ENCODE results near the gene KCNJ12. TPM values are rescaled to one million over a fixed set of nuclear protein-coding genes. Genes with fewer than 3 reads are reported as not detected.

The KCNJ12 gene
- total and polyA plus RNA-seq, 2 of the 4 experiments (the other 2 are of a cell fraction) = under 0.01 to 0.10 TPM

- DNase-seq = no peak
- in situ Hi-C loops (cut with MboI; ENCODE audit: low sequenced_read_pairs) = no loop called here
- no peak overlapping the region for H4K8ac ChIP-seq (ENCODE audit: low read depth in 2 of 2, low read length in 2 of 2)
Measured at GRCh38 chr17:21370430-21370829, 5.7 kb upstream of the KCNJ12 start.

More at GRCh38 chr17:21370430-21370829, 5.7 kb upstream of the KCNJ12 start:
- ChIA-PET POLR2A (ENCODE audit: unreplicated experiment) (no interaction called here), CTCF (no interaction called here)
- intact Hi-C loops (cut with micrococcal nuclease) (no loop called here), dilution Hi-C loops (cut with HindIII; ENCODE audit: low sequenced_read_pairs, unreplicated experiment) (no loop called here)
- no peak overlapping the region for H2AK5ac ChIP-seq (ENCODE audit: low read depth, low read length)
- no peak for ATAC-seq (ENCODE audit: low read depth)
- no peaks in the 10 kb centered on the region for H3K9me1 ChIP-seq (ENCODE audit: insufficient read depth, low read length)
- H3K9ac ChIP-seq (ENCODE audit: low read depth, low read length) = no peak overlapping the region
- H3K79me1 ChIP-seq (ENCODE audit: low read depth in 1 of 2, low read length in 2 of 2) = no peaks in the 10 kb centered on the region
- H2AK9ac ChIP-seq (replicated peaks; ENCODE audit: low read depth, low read length, poor library complexity) = no peak overlapping the region
- H2AFZ ChIP-seq (replicated peaks; ENCODE audit: low read length, poor library complexity) = no peak overlapping the region
- H3K4me2 ChIP-seq (ENCODE audit: low read depth, low read length) = no peak overlapping the region
- no peak overlapping the region for H3K27ac ChIP-seq (ENCODE audit: insufficient read depth, low read length)
- no peak overlapping the region for H4K5ac ChIP-seq (ENCODE audit: low read depth, low read length)
- no peaks in the 10 kb centered on the region for H3K9me3 ChIP-seq (ENCODE audit: control insufficient read depth, insufficient read depth, low read length)
- no peaks in the 10 kb centered on the region; the same call in 1 of the 2 replicates for H3K4me1 ChIP-seq (ENCODE audit: control insufficient read depth, insufficient read depth, low read length)
- no peak overlapping the region for H3K18ac ChIP-seq (ENCODE audit: low read depth, low read length)
- no peak overlapping the region for H4K91ac ChIP-seq (ENCODE audit: insufficient read depth, low read depth, low read length)
- no peak overlapping the region for H2BK20ac ChIP-seq (ENCODE audit: low read depth, low read length)
- 0% methylated on average over 1 of the region's 6 CpGs; no CpG with 5 or more reads in 1 of the 2 experiments for WGBS, 2 experiments (ENCODE audit: extremely low coverage in 2 of 2, insufficient read length in 1 of 2)
- no peak overlapping the region for H2BK5ac ChIP-seq (ENCODE audit: low read depth, low read length, poor library complexity, severe bottlenecking)
- peaks cover 62% of the 10 kb centered on the region for H3K27me3 ChIP-seq (ENCODE audit: control insufficient read depth, insufficient read depth, low read length)
- BruUV-seq (replicated peaks) = no TSS peak
- TF ChIP-seq CHD1 (IDR thresholded peaks at IDR 0.05; ENCODE audit: low read depth, low read length) = no peak
- TF ChIP-seq BHLHE40 (IDR thresholded peaks at IDR 0.05; ENCODE audit: low read depth, low read length) = no peak
- TF ChIP-seq SMC3 (IDR thresholded peaks at IDR 0.05; ENCODE audit: low read depth, low read length) = no peak
- no peak for TF ChIP-seq MAFK (IDR thresholded peaks at IDR 0.05; ENCODE audit: low read depth, low read length)
- TF ChIP-seq RAD21 (IDR thresholded peaks at IDR 0.05; ENCODE audit: low read length) = no peak
- no peak for TF ChIP-seq USF2 (IDR thresholded peaks at IDR 0.05; ENCODE audit: low read depth, low read length)
- TF ChIP-seq POLR2A (IDR thresholded peaks at IDR 0.05; ENCODE audit: low read depth, low read length) = no peak
- TF ChIP-seq ELK1 (IDR thresholded peaks at IDR 0.05; ENCODE audit: borderline replicate concordance, low read depth, low read length) = no peak
- TF ChIP-seq CTCF (conservative IDR thresholded peaks at IDR 0.05; ENCODE audit: low read depth, low read length) = no peak
- no peak for TF ChIP-seq RCOR1 (IDR thresholded peaks at IDR 0.05; ENCODE audit: insufficient replicate concordance, low read length)
- no peak for TF ChIP-seq CEBPB (IDR thresholded peaks at IDR 0.05; ENCODE audit: low read depth, low read length)
- no peak for TF ChIP-seq MAZ (IDR thresholded peaks at IDR 0.05; ENCODE audit: borderline replicate concordance, low read depth, low read length)
- TF ChIP-seq NFE2L2 (IDR thresholded peaks at IDR 0.05; ENCODE audit: low read depth, low read length) = no peak
- TF ChIP-seq RFX5 (IDR thresholded peaks at IDR 0.05; ENCODE audit: low read depth, low read length) = no peak
- no peak overlapping the region for H3K14ac ChIP-seq (replicated peaks; ENCODE audit: low read depth, low read length)
- H4K20me1 ChIP-seq (ENCODE audit: insufficient read depth, low read length) = no peaks in the 10 kb centered on the region; the same call in 1 of the 2 replicates
- H3K4me3 ChIP-seq (ENCODE audit: insufficient read depth, low read depth, low read length) = no peak overlapping the region
- H2BK15ac ChIP-seq (ENCODE audit: low read depth, low read length) = no peak overlapping the region
- H3K36me3 ChIP-seq (ENCODE audit: control insufficient read depth, insufficient read depth, low read length) = no peaks in the 10 kb centered on the region
- no peak overlapping the region for H2BK120ac ChIP-seq (ENCODE audit: low read depth, low read length)
- no peak overlapping the region for H3K4ac ChIP-seq (ENCODE audit: low read depth, low read length)
- H3K56ac ChIP-seq (ENCODE audit: extremely low read depth, insufficient read depth, low read length) = no peak overlapping the region
- no peak overlapping the region for H3K23ac ChIP-seq (ENCODE audit: low read depth, low read length)
